HG03097 (cell line): ENCODE data around the gene NKIRAS1.
"Not testable (repeated sequence)": the region's sequence is repeated elsewhere in the genome, so short reads cannot be mapped to it uniquely, and the experiment has no call there.

ENCODE experiments used
- ATAC-seq: cut with Tn5 transposase; IDR thresholded peaks from one replicate; pipeline ENCODE4 v1.9.1; 2021; ENCODE audit not compliant: unreplicated experiment, low FRiP score

Gene NKIRAS1

GRCh38 chr3:23911397-23911796 is 5.4 kb downstream of the NKIRAS1 start:
- no peak for ATAC-seq

- ATAC-seq, result no peak
Measured at GRCh38 chr3:23909341-23909740, 7.4 kb downstream of the NKIRAS1 start.

DNA sequence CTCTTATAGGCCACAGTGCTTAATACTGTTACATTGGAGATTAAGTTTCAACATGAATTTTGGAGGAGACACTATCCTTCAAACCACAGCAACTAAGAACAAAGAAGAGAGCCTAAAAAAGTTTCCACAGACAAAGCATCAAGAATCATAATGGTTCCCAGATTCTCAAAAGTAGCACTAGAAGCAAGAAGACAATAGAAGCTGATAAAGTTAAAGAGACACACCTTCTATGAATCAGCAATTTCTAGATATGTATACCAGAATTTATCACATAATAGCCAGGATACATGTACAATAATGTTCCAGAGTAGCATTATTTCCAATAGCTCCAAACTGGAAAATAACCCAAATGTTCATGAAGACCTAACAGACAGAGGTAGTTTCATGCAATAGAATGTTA is 12.2 kb downstream of the NKIRAS1 start:
- no peak for ATAC-seq

DNA sequence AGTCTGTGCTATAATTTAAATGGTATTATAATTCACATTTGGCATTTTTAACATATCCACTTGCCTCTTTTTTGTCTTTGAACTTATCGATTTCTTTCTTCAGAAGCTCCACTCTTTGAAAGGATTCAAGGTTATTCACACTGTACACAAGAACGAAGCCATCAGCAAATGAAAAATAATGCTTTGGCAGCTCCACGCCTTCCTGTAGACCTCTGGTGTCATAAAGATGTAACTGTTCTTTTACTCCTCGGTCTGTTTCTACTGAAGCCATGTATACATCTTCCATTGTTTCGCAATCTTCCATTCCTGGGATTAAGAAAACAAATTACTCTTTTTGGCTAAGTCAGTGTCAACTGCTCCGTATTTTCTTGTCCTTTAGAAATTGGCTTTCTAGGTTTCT is 16.0 kb downstream of the NKIRAS1 start:
- no peak for ATAC-seq

DNA sequence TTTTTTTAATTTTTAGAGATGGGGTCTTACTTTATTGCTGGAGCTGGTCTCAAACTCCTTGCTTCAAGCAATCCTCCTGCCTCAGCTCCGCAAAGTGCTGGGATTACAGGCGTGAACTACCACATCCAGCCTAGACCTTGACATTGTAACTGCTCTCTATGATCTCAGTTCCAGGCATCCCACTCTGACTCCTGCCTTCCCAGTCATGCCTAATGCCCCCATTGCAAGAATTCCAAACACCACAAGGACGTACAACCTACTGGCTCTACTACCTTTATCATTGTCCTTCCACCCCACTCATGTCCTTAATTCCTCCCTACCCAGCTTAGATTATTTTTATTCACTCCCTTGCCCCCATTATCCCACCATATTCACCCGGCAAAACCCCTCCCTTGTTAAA is 21.6 kb downstream of the NKIRAS1 start:
- ATAC-seq, result no peak

DNA sequence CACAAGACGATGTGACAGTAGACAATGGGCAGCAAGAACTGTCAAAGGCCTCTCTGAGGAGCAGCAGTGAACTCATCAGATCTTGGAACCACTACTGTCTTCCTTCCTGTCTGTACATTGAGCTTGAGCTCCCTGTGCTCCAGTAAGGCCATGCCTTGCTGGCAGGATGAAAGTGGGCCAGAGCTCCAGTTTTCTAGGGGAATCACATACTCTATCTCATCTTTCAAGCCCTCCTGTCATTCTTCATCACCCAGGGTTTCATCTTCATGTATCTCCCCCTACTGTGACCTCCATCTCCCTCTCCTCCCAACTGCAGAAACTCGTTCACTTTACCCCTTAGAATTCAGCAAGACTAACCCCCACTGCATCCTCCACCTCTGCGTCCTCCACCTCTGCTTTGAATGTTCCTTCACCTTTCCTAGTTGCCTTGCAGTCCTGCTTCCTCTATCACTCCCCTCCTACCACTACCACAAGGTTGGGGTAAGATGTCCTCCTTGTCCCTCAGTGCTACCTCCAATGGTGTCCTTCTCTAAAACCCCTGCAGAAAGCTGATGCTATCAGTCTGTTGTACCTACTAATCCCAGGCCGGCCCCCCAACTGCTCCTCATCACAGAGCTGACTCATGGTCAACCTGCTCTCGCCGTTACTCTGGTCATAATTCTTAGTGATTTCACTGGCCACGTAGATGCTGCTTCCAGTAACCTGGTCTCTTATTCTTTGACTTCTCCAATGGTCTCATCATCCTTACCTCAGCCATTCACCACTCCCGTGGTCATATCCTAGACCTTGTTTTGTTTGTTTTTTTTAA is 22.3 kb downstream of the NKIRAS1 start:
- no peak for ATAC-seq

- ATAC-seq, result no peak
Measured at GRCh38 chr3:23889950-23890349, 26.8 kb downstream of the NKIRAS1 start.

- ATAC-seq, result no peak
Measured at GRCh38 chr3:23889386-23889785, 27.4 kb downstream of the NKIRAS1 start.

GRCh38 chr3:23888617-23889228 is 28.1 kb downstream of the NKIRAS1 start:
- no peak for ATAC-seq

- no peak for ATAC-seq
Measured at GRCh38 chr3:23886311-23886710, 30.5 kb downstream of the NKIRAS1 start.

GRCh38 chr3:23885210-23885609 is 31.6 kb downstream of the NKIRAS1 start:
- no peak for ATAC-seq

DNA sequence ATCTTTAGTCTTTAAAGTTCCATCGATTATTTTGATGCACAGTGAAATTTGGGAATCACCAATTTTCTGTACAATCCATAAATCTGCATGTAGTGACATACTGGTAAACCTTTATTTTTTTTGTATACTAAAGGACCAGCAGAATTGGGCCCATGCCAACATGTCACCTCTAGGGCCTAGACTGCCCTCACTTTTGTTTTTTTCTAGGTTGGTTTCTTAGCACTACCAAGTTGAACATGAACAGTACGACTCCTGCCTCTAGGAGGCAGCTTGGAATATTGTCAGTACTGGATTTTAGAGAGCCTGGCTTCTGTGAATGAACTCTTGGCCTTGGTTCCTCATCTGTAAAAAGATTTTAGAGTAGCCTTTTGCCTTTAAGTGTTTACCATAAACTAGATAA is 32.3 kb downstream of the NKIRAS1 start:
- ATAC-seq, result no peak

DNA sequence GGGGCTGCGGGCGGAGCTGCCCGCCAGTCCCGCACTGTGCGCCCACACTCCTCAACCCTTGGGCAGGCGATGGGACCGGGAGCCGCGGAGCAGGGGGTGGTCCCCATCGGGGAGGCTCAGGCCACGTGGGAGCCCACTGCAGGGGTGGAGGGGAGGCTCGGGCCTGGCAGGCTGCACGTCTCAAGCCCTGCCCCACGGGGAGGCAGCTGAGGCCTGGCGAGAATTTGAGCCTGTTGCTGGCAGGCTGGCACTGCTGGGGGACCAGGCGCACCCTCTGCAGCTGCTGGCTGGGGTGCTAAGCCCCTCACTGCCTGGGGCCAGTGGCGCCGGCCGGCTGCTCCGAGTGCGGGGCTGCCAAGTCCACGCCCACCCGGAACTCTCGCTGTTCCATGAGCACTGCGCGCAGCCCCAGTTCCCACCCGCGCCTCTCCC is 34.3 kb downstream of the NKIRAS1 start:
- no peak for ATAC-seq

DNA sequence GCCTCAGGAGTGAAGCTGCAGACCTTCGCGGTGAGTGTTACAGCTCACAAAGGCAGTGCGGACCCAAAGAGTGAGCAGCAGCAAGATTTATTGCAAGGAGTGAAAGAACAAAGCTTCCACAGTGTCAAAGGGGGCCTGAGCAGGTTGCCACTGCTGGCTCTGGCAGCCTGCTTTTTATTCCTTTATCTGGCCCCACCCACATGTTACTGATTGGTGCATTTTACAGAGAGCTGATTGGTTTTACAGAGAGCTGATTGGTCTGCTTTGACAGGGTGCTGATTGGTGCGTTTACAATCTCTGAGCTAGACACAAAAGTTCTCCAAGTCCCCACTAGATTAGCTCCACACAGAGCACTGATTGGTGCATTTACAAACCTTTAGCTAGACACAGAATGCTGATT is 34.8 kb downstream of the NKIRAS1 start:
- not testable (repeated sequence) for ATAC-seq

DNA sequence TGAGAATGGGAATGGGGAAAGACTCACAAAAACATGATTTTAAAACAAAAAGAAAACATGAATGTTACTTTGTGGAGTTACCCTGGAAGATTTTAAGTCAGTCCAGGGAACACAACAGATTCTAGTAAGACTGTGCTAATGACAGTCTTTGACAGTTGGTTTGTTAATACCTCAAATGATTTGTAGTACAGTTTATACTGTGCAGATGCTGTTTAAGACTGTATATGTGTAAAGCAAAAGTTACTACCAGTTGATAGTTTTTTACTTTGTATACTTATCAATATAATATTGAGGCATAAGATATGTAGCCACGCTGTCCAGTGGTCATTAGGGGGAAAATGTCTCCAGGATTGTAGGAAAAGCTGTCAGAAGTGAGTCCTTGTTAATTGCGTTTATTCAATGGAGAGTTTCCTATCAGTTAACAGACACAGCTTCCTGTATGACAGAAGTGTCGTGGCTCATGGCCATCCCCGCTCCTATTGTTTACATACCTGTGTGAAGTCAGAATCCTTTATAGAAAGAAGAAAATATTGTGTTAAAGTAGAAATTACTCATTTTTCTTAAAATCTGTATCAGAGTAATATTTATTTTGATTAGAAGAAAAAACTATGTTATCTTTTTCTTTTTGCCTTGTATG is 36.0 kb downstream of the NKIRAS1 start:
- no peak for ATAC-seq

DNA sequence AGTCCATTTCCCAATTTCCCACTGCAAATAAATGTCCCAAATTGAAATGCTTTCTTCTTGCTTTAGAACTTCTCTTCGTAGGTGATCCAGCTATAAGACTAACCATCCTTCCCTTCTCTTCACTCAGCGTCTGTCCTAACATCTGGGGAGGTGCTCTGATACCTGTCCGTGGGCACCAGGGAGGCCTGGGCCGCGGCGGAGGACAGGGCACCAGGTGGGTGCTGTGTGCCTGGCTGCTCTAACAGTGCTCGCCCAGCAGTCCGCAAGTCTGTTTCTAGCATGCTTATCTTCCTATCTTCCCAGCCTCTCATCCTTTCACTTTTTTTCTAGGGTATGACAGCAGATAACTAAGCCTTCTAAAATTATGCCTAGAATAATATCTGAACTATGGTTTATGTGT is 37.3 kb downstream of the NKIRAS1 start:
- ATAC-seq, result no peak

- ATAC-seq, result no peak
Measured at GRCh38 chr3:23877329-23877980, 39.3 kb downstream of the NKIRAS1 start.

GRCh38 chr3:23876923-23877322 is 39.9 kb downstream of the NKIRAS1 start:
- ATAC-seq, result no peak

- no peak for ATAC-seq
Measured at GRCh38 chr3:23875113-23875725, 41.6 kb downstream of the NKIRAS1 start.

DNA sequence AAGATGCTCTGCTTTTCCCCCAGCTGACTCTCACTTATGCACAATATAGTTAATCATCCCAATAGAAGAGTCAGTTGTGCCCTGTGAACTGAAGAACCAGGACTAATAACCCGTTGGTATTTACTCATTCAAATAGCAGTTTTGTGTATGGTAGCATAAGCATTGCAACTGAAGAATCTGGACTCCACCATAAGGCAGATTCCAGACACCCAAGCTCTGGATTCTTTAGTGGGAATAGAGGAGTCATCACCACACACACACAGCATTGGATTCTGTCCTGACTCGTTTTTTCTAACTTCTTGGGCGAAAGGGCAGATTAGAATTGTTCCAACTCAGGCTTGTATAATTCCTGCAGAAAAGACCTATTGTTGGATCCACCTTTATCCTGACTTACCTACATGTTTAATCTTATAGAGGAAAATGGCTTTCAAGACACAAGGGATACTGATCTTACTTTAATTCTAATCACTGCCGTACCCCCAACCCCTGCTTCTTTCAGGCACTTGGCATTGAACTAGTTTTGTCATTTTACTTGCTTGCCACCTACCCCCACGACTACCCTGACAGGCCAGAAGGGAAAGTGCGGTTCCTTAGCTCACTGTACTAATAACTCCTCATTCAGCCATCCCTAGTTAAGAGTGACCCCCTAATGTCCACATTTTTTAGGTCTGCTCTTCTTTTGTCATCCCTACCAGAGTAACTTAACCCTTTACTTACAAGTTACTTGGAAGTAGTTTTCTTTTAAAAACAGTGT is 42.3 kb downstream of the NKIRAS1 start:
- ATAC-seq, result no peak
